K562 (cell line): Measurements from ENCODE around the gene HRAS. TPM values are rescaled to one million over a fixed set of nuclear protein-coding genes. Genes with fewer than 3 reads are reported as not detected.

Experiments used
- ATAC-seq: fragments of 200-7000 bp; cut with Tn5 transposase; 3 replicates; pipeline ENCODE4 v1.9.1; 2020; ENCODE audit warnings: moderate library complexity
- BruUV-seq: library from RNA; stranded (reverse); fragments of 400-500 nt; replicated peaks from 2 replicates; lab custom pipeline; 2021; lab: Mats Ljungman, UMichigan
- CTCF ChIA-PET: fragments of 300-600 bp; formaldehyde crosslinking; extraction: SDS; loops from one replicate; lab custom pipeline; 2021; ENCODE audit warnings: low intra/inter-chr PET ratio; lab: Yijun Ruan, JAX
- POLR2A ChIA-PET: fragments of 300-600, 350-650 bp; sonication (Branson Sonifier 250); formaldehyde crosslinking; extraction: SDS; loops from one replicate; lab custom pipeline; 2021; ENCODE audit warnings: antibody characterized with exemption, inconsistent platforms; lab: Yijun Ruan, JAX
- DNase-seq, 4 experiments: peaks; one replicate each; pipeline versions ENCODE4 v3.0.0 to v3.0.0-alpha.2; 2011 to 2018; ENCODE audit warnings: low spot score in 3 of 4, mixed read lengths in 3 of 4; ENCODE audit errors: extremely low read depth in 1 of 4
- FAIRE-seq: peaks from 2 replicates; lab custom pipeline; 2011; peaks lifted over from hg19 to GRCh38; lab: Jason Lieb, UNC
- H2AFZ ChIP-seq: 2 replicates; pipeline ENCODE4 v1.6.0; 2011; ENCODE audit warnings: low read depth, low read length, control low read depth, inconsistent platforms
- H3K27ac ChIP-seq: fragments of 200-600 bp; 3 replicates; pipeline ENCODE4 v1.8.0; 2011; ENCODE audit warnings: low read depth, mild to moderate bottlenecking, control low read depth, inconsistent platforms, low read length, moderate library complexity, mixed read lengths; ENCODE audit errors: extremely low read depth
- H3K27me3 ChIP-seq, 2 experiments: fragments of 300-600 bp in 1 of 2; 2 replicates in 1 of 2; 3 replicates in 1 of 2; pipeline versions ENCODE4 v1.6.0 to v1.8.0; 2011; ENCODE audit warnings: inconsistent platforms in 2 of 2, low read length in 2 of 2, mild to moderate bottlenecking in 1 of 2, mixed read lengths in 1 of 2, moderate library complexity in 1 of 2; ENCODE audit not compliant: control insufficient read depth in 2 of 2, insufficient read depth in 2 of 2
- H3K36me3 ChIP-seq: fragments of 300-600 bp; 3 replicates; pipeline ENCODE4 v1.8.0; 2011; ENCODE audit warnings: mild to moderate bottlenecking, low read length, inconsistent platforms; ENCODE audit not compliant: control insufficient read depth, insufficient read depth
- H3K4me1 ChIP-seq, 2 experiments: fragments of 200-600 bp in 1 of 2; replicated peaks in 1 of 2; 2 replicates in 1 of 2; 3 replicates in 1 of 2; pipeline versions ENCODE4 v1.5.1 to v1.8.0; 2011; ENCODE audit warnings: inconsistent platforms in 2 of 2, low read length in 2 of 2, mild to moderate bottlenecking in 1 of 2, mixed read lengths in 1 of 2, moderate library complexity in 1 of 2; ENCODE audit not compliant: control insufficient read depth in 2 of 2, insufficient read depth in 2 of 2
- H3K4me2 ChIP-seq: 2 replicates; pipeline ENCODE4 v1.6.1; 2011; ENCODE audit warnings: low read length, control low read depth, inconsistent platforms, mixed read lengths; ENCODE audit not compliant: insufficient read depth
- H3K4me3 ChIP-seq: fragments of 200-600 bp; sonication (generic), shearing (Covaris generic); 2 replicates; pipeline ENCODE4 v1.5.1; 2016; ENCODE audit warnings: control low read depth, inconsistent platforms
- H3K79me2 ChIP-seq: fragments of 200-600 bp; 3 replicates; pipeline ENCODE4 v1.8.0; 2011; ENCODE audit warnings: low read length, inconsistent platforms; ENCODE audit not compliant: control insufficient read depth, insufficient read depth
- H3K9ac ChIP-seq, 2 experiments: 2 replicates each; pipeline versions ENCODE4 v1.6.0 to v1.6.1; 2011; ENCODE audit warnings: low read depth in 2 of 2, low read length in 2 of 2, control low read depth in 1 of 2, inconsistent platforms in 1 of 2, mild to moderate bottlenecking in 1 of 2, mixed read lengths in 1 of 2; ENCODE audit not compliant: insufficient read depth in 1 of 2
- H3K9me1 ChIP-seq: one replicate; pipeline ENCODE4 v1.6.0; 2011; ENCODE audit warnings: inconsistent platforms, mild to moderate bottlenecking, low read length, moderate library complexity; ENCODE audit not compliant: control insufficient read depth, insufficient read depth
- H3K9me3 ChIP-seq: replicated peaks from 2 replicates; pipeline ENCODE4 v1.5.1; 2011; ENCODE audit warnings: low read depth, low read length, inconsistent platforms; ENCODE audit not compliant: control insufficient read depth, insufficient read depth
- H4K20me1 ChIP-seq: replicated peaks from 2 replicates; pipeline ENCODE4 v1.6.1; 2011; ENCODE audit warnings: low read length, inconsistent platforms, mixed read lengths; ENCODE audit not compliant: control insufficient read depth, insufficient read depth
- GATAD2B ChIP-seq: fragments of 450-650 bp; IDR thresholded peaks from 2 replicates; pipeline ENCODE4 v1.6.1; 2017; ENCODE audit warnings: mild to moderate bottlenecking, borderline replicate concordance
- GTF2A2 ChIP-seq: IDR thresholded peaks from 2 replicates; pipeline ENCODE4 v1.6.1; 2016; ENCODE audit warnings: mild to moderate bottlenecking, missing genetic modification characterization, missing compliant biosample characterization
- HDAC2 ChIP-seq: fragments of 450-650 bp; IDR thresholded peaks from 2 replicates; pipeline ENCODE4 v1.6.1; 2016; ENCODE audit warnings: mild to moderate bottlenecking
- MED1 ChIP-seq: sonication (generic); formaldehyde crosslinking; IDR thresholded peaks from 2 replicates; pipeline ENCODE4 v1.8.1; 2023; ENCODE audit warnings: missing genetic modification reagents, borderline replicate concordance
- MEIS2 ChIP-seq: fragments of 450-650 bp; IDR thresholded peaks from 2 replicates; pipeline ENCODE4 v1.6.1; 2014; ENCODE audit warnings: mild to moderate bottlenecking; ENCODE audit not compliant: partially characterized antibody
- POLR2B ChIP-seq: fragments of 450-650 bp; IDR thresholded peaks from 2 replicates; pipeline ENCODE4 v1.6.1; 2018; ENCODE audit warnings: low read depth; ENCODE audit not compliant: partially characterized antibody
- SAP30 ChIP-seq: fragments of 200-600 bp; sonication (generic); IDR thresholded peaks from 2 replicates; pipeline ENCODE4 v1.6.1; 2012; ENCODE audit warnings: borderline replicate concordance, low read depth, mild to moderate bottlenecking, moderate library complexity, low read length, control low read depth, inconsistent platforms; ENCODE audit not compliant: insufficient read depth, poor library complexity, severe bottlenecking
- TEAD1 ChIP-seq, 2 experiments: fragments of 450-650 bp in 1 of 2; sonication (generic) in 1 of 2; formaldehyde crosslinking; IDR thresholded peaks; 2 replicates each; pipeline versions ENCODE4 v1.4.0 to v1.8.0; 2020 to 2022; ENCODE audit warnings: mild to moderate bottlenecking in 2 of 2, missing genetic modification reagents in 1 of 2
- ZNF282 ChIP-seq: sonication (generic); formaldehyde crosslinking; IDR thresholded peaks from 2 replicates; pipeline ENCODE4 v1.8.1; 2023; ENCODE audit warnings: missing genetic modification reagents
- WGBS: fragments of 100-300 bp; shearing (Covaris generic); methylation state at CpG from one replicate; pipeline ENCODE4 v1.1.6; 2016; ENCODE audit warnings: low coverage, mixed read lengths; ENCODE audit not compliant: insufficient coverage; ENCODE audit errors: missing lambda C conversion rate; 5-methylcytosine and 5-hydroxymethylcytosine counted together
- in situ Hi-C: fragments of 300-500 bp; cut with MboI; formaldehyde crosslinking; loops from 4 replicates; pipeline ENCODE4 v1.15.0; 2018; ENCODE audit warnings: inconsistent platforms, mixed read lengths
- intact Hi-C: fragments of 100-400 bp; cut with micrococcal nuclease; formaldehyde crosslinking; loops from 2 replicates; pipeline ENCODE4 v1.14.2; 2022
- polyA plus RNA-seq, 8 experiments: library from polyadenylated mRNA; depleted of rRNA in 4 of 8; stranded (reverse) in 5 of 8; unstranded in 3 of 8; fragments of >200 nt; fragmentation: Nextera tagmentation in 2 of 8; fragmentation: Illumina TruSeq in 1 of 8; extraction: Ambion mirVana in 2 of 8; extraction: Trizol in 1 of 8; gene quantifications; 2 replicates each; pipeline versions ENCODE4 v1.2.1 to v1.2.3, GENCODE V29; 2011 to 2014; ENCODE audit warnings: inconsistent platforms in 1 of 8, missing spikeins in 1 of 8
- total RNA-seq, 7 experiments: library from RNA; depleted of rRNA in 6 of 7; stranded (reverse); fragments of >200 nt in 6 of 7; fragmentation: Illumina TruSeq in 2 of 7; extraction: Trizol in 2 of 7; gene quantifications; 2 replicates each; pipeline versions ENCODE4 v1.2.1 to v1.2.3, GENCODE V29; 2011 to 2021; ENCODE audit warnings: low replicate concordance in 1 of 7
- TF ChIP-seq, protein P1 (sequence below): fragments of 200-800 bp; sonication (Bioruptor generic); IDR thresholded peaks from 2 replicates; pipeline ENCODE4 v1.6.1; 2017; ENCODE audit warnings: missing genetic modification characterization, missing compliant biosample characterization
- TF ChIP-seq, protein P2 (sequence below): sonication (generic); formaldehyde crosslinking; IDR thresholded peaks from 2 replicates; pipeline ENCODE4 v1.8.0; 2022; ENCODE audit warnings: missing genetic modification reagents, mild to moderate bottlenecking, moderate library complexity, borderline replicate concordance

The HRAS gene
- total and polyA plus RNA-seq, 9 of the 15 experiments (the other 6 are each of a cell fraction or from before 2014, with no cell fraction given): 2.8 to 73.5 (median 29.6) TPM

DNA sequence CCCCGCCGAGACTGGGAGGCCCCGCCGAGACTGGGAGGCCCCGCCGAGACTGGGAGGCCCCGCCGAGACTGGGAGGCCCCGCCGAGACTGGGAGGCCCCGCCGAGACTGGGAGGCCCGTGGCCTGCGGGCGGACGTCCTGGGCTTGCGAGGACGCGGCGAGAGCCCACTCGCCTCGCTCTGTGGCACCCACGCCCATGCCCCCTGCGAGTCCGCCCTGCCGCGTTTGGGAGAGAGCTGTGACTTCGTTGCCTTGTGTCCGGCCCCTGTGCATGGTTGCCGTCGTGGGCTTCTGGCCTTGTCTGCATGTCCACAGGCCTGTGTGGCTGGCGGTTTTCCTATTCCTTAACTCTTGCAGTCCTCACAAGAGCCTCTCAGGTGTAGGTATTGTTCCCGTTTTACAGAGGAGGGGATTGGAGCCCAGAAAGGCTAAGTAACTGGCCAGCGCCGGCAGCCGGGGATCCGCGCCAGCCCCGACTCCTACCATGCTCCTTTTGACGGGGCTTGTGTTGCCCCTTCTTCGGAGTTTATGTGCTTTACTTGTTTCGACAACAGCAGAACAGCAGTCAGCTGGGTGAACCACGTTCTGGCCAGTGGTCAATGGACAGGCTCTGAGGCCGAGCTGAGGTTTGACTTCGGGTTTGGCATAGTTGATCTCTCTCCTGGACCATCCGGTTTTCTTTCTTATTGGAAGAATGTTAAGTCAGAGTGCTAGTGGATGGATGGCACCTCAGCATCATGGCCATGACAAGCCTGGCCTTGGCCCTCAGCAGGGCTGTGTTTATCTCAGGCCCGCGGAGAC lies 41.6 kb upstream of the HRAS start (continued):
- TF ChIP-seq TEAD1 (CRISPR knock-in tag; IDR thresholded peaks at IDR 0.05) (0 out of 4 replicates have a peak, but pooled peaks of 1 of the 2 experiments have one; percentile 5), MED1 (CRISPR knock-in tag) (no peak), SAP30 (peak; percentile 55), POLR2B (no peak)
- TF ChIP-seq, protein P1, sequence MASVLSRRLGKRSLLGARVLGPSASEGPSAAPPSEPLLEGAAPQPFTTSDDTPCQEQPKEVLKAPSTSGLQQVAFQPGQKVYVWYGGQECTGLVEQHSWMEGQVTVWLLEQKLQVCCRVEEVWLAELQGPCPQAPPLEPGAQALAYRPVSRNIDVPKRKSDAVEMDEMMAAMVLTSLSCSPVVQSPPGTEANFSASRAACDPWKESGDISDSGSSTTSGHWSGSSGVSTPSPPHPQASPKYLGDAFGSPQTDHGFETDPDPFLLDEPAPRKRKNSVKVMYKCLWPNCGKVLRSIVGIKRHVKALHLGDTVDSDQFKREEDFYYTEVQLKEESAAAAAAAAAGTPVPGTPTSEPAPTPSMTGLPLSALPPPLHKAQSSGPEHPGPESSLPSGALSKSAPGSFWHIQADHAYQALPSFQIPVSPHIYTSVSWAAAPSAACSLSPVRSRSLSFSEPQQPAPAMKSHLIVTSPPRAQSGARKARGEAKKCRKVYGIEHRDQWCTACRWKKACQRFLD (CRISPR knock-in tag): no peak

- peak; percentile 89 for ATAC-seq
- in situ Hi-C loops (no loop called here), intact Hi-C loops (no loop called here)
- Histone ChIP-seq H2AFZ (peak within 1 kb of the TSS; percentile 99), H3K4me1 (peaks cover 44 to 74% of the 10 kb centered on the region in 2 experiments), H3K27ac (peak within 1 kb of the TSS; percentile 100), H3K9me1 (peaks cover 12% of the 10 kb centered on the region), H3K9ac (peak within 1 kb of the TSS; percentile 97 to 100), H4K20me1 (peaks cover 40% of the 10 kb centered on the region), H3K36me3 (peaks cover 36% of the 10 kb centered on the region; the same call in 2 of the 3 replicates), H3K4me2 (peak within 1 kb of the TSS; percentile 97), H3K4me3 (peak within 1 kb of the TSS; percentile 90), H3K9me3 (no peaks in the 10 kb centered on the region), H3K79me2 (peaks cover 67% of the 10 kb centered on the region), H3K27me3 (no peaks in the 10 kb centered on the region)
- CTCF ChIA-PET: no interaction called here
- DNase-seq: peak; percentile 75 to 99 (median 94)
- peak; percentile 32 for FAIRE-seq
- BruUV-seq: no TSS peak
- POLR2A ChIA-PET: interaction anchor here (0.5 to 1.2 kb wide), 11 partner anchors 8 to 373 kb away, joined by 3 to 6 read pairs (median 3); no protein-coding TSS in a partner anchor
- 2% methylated on average over 37 of the region's 99 CpGs for WGBS
- TF ChIP-seq MEIS2 (no peak), HDAC2 (no peak), GTF2A2 (0 out of 2 replicates have a peak, but pooled peaks have one; percentile 31), ZNF282 (CRISPR knock-in tag) (no peak), GATAD2B (peak; percentile 80)
- TF ChIP-seq, protein P2, sequence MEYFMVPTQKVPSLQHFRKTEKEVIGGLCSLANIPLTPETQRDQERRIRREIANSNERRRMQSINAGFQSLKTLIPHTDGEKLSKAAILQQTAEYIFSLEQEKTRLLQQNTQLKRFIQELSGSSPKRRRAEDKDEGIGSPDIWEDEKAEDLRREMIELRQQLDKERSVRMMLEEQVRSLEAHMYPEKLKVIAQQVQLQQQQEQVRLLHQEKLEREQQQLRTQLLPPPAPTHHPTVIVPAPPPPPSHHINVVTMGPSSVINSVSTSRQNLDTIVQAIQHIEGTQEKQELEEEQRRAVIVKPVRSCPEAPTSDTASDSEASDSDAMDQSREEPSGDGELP: peak; percentile 83
Measured at GRCh38 chr11:575996-576768, 40.8 kb upstream of the HRAS start, which contains the start of gene PHRF1. Gene PHRF1, plus strand, starts transcription at chr11:576470. Its CDS starts 5,043 bp downstream, at chr11:581513.
